Endodermal cell (in vitro differentiated cells): ENCODE results near the gene RGS3. TPM values are rescaled to one million over a fixed set of nuclear protein-coding genes. Genes with fewer than 3 reads are reported as not detected.
"Not testable (repeated sequence)": the region's sequence is repeated elsewhere in the genome, so short reads cannot be mapped to it uniquely, and the experiment has no call there.

Source experiments
- DNase-seq: peaks from one replicate; pipeline ENCODE4 v3.0.0-alpha.2; 2017
- H3K27ac ChIP-seq: 2 replicates; pipeline ENCODE4 v1.5.1; 2013; ENCODE audit warnings: mild to moderate bottlenecking, low read depth, low read length, moderate library complexity
- H3K27me3 ChIP-seq: 2 replicates; pipeline ENCODE4 v1.6.1; 2013; ENCODE audit warnings: mild to moderate bottlenecking, low read length, moderate library complexity; ENCODE audit not compliant: insufficient read depth, control insufficient read depth, poor library complexity, severe bottlenecking
- H3K36me3 ChIP-seq: 2 replicates; pipeline ENCODE4 v1.7.0; 2013; ENCODE audit warnings: mild to moderate bottlenecking, low read length, moderate library complexity; ENCODE audit not compliant: control insufficient read depth, insufficient read depth
- H3K4me1 ChIP-seq: one replicate; pipeline ENCODE4 v1.7.0; 2013; ENCODE audit warnings: low read length; ENCODE audit not compliant: control insufficient read depth, insufficient read depth
- H3K4me3 ChIP-seq: 2 replicates; pipeline ENCODE4 v1.5.1; 2013; ENCODE audit warnings: mild to moderate bottlenecking, low read length, moderate library complexity
- H3K9ac ChIP-seq: 2 replicates; pipeline ENCODE4 v1.6.1; 2013; ENCODE audit warnings: mild to moderate bottlenecking, low read length, moderate library complexity; ENCODE audit not compliant: poor library complexity, severe bottlenecking; ENCODE audit errors: extremely low read depth
- H3K9me3 ChIP-seq: 2 replicates; pipeline ENCODE4 v1.6.1; 2013; ENCODE audit warnings: mild to moderate bottlenecking, low read length, moderate library complexity; ENCODE audit not compliant: control insufficient read depth
- H3K27ac Mint-ChIP-seq: 2 replicates; pipeline ENCODE4 v1.8.0; 2020; ENCODE audit warnings: mixed read lengths
- H3K27me3 Mint-ChIP-seq: 2 replicates; pipeline ENCODE4 v1.8.0; 2021; ENCODE audit warnings: mild to moderate bottlenecking, mixed read lengths; ENCODE audit not compliant: insufficient read depth
- H3K36me3 Mint-ChIP-seq: 2 replicates; pipeline ENCODE4 v1.8.0; 2020; ENCODE audit warnings: low read depth, mixed read lengths
- H3K4me1 Mint-ChIP-seq: 2 replicates; pipeline ENCODE4 v1.8.0; 2020; ENCODE audit warnings: mixed read lengths
- H3K4me3 Mint-ChIP-seq: 2 replicates; pipeline ENCODE4 v1.8.0; 2020; ENCODE audit warnings: mild to moderate bottlenecking, moderate library complexity, mixed read lengths
- H3K9me3 Mint-ChIP-seq: 2 replicates; pipeline ENCODE4 v1.8.0; 2020; ENCODE audit warnings: mild to moderate bottlenecking, mixed read lengths
- WGBS, 2 experiments: methylation state at CpG; one replicate each; pipeline versions ENCODE4 v1.1.5 to v1.1.7; 2013; ENCODE audit warnings: missing lambda C conversion rate in 2 of 2, mixed read lengths in 1 of 2; ENCODE audit not compliant: insufficient coverage in 1 of 2, insufficient read length in 1 of 2; 5-methylcytosine and 5-hydroxymethylcytosine counted together
- total RNA-seq, 2 donors: library from RNA; stranded (reverse); fragmentation: NEBNext Ultra II Directional in 1 of 2; extraction: Animal tissue kit (Norgen Biotek cat#: 25700) in 1 of 2; gene quantifications; 2 replicates in 1 of 2; 3 replicates in 1 of 2; pipeline ENCODE4 v1.2.1, GENCODE V29; 2021
- TF ChIP-seq, protein P1 (sequence below): fragments of 200-600 bp; sonication (generic); conservative IDR thresholded peaks from 2 replicates; pipeline ENCODE4 v1.5.0; 2021; ENCODE audit warnings: antibody characterized with exemption, mild to moderate bottlenecking

RGS3 gene
- total RNA-seq, 2 donors from 2014 or later: 20.7 to 40.3 TPM

- Histone ChIP-seq H3K9me3 (no peaks in the 10 kb centered on the region), H3K36me3 (no peaks in the 10 kb centered on the region), H3K27me3 (no peaks in the 10 kb centered on the region), H3K4me1 (no peaks in the 10 kb centered on the region), H3K4me3 (no peak overlapping the region), H3K9ac (no peak overlapping the region), H3K27ac (no peak overlapping the region)
- WGBS, 2 experiments: 94 to 100% methylated on average over 3 to 4 of the region's 4 CpGs
- no peak overlapping the region for H3K4me3 Mint-ChIP-seq
- DNase-seq: peak; percentile 23
- H3K4me1 Mint-ChIP-seq: peaks cover 5% of the 10 kb centered on the region
- H3K9me3 Mint-ChIP-seq: no peaks in the 10 kb centered on the region
- no peak overlapping the region for H3K27ac Mint-ChIP-seq
- H3K27me3 Mint-ChIP-seq: no peaks in the 10 kb centered on the region
- no peaks in the 10 kb centered on the region for H3K36me3 Mint-ChIP-seq
- TF ChIP-seq, protein P1, sequence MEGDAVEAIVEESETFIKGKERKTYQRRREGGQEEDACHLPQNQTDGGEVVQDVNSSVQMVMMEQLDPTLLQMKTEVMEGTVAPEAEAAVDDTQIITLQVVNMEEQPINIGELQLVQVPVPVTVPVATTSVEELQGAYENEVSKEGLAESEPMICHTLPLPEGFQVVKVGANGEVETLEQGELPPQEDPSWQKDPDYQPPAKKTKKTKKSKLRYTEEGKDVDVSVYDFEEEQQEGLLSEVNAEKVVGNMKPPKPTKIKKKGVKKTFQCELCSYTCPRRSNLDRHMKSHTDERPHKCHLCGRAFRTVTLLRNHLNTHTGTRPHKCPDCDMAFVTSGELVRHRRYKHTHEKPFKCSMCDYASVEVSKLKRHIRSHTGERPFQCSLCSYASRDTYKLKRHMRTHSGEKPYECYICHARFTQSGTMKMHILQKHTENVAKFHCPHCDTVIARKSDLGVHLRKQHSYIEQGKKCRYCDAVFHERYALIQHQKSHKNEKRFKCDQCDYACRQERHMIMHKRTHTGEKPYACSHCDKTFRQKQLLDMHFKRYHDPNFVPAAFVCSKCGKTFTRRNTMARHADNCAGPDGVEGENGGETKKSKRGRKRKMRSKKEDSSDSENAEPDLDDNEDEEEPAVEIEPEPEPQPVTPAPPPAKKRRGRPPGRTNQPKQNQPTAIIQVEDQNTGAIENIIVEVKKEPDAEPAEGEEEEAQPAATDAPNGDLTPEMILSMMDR: no peak
Measured at GRCh38 chr9:113488071-113488470, 24.5 kb downstream of the RGS3 start.

GRCh38 chr9:113488490-113488889, 25.0 kb downstream of the RGS3 start:
- DNase-seq: peak; percentile 27
- Histone ChIP-seq H3K4me1 (no peaks in the 10 kb centered on the region), H3K9me3 (no peaks in the 10 kb centered on the region), H3K4me3 (no peak overlapping the region), H3K27ac (no peak overlapping the region), H3K9ac (no peak overlapping the region), H3K36me3 (no peaks in the 10 kb centered on the region), H3K27me3 (no peaks in the 10 kb centered on the region)
- no peak overlapping the region for H3K4me3 Mint-ChIP-seq
- TF ChIP-seq, protein P1: no peak
- 89 to 97% methylated on average over 6 to 12 of the region's 12 CpGs for WGBS, 2 experiments
- no peaks in the 10 kb centered on the region for H3K36me3 Mint-ChIP-seq
- H3K9me3 Mint-ChIP-seq: no peaks in the 10 kb centered on the region
- no peaks in the 10 kb centered on the region for H3K27me3 Mint-ChIP-seq
- H3K27ac Mint-ChIP-seq: no peak overlapping the region
- peaks cover 5% of the 10 kb centered on the region for H3K4me1 Mint-ChIP-seq

DNA sequence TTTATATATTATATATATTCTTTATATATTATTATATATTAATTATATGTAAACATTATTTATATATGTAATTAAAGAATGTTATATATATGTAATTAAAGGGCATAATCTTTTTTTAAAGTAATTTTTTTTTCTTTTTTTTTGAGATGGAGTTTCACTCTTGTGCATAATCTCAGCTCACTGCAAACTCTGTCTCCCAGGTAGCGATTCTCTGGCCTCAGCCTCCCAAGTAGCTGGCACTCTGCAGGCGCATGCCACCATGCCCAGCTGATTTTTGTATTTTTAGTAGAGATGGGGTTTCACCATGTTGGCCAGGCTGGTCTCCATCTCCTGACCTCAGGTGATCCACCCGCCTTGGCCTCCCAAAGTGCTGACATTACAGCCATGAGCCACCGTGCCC, 27.6 kb downstream of the RGS3 start:
- H3K9me3 ChIP-seq, H3K9me3 Mint-ChIP-seq, H3K4me1 Mint-ChIP-seq, H3K27ac Mint-ChIP-seq, H3K4me3 ChIP-seq, H3K4me1 ChIP-seq, H3K27me3 Mint-ChIP-seq, H3K4me3 Mint-ChIP-seq, H3K9ac ChIP-seq, H3K36me3 Mint-ChIP-seq, H3K36me3 ChIP-seq, DNase-seq, H3K27ac ChIP-seq, H3K27me3 ChIP-seq: not testable (repeated sequence)
- WGBS, 2 experiments: 91 to 98% methylated on average over 3 to 4 of the region's 4 CpGs
